ENCODE measurements around the gene AGAP1. TPM values are rescaled to one million over a fixed set of nuclear protein-coding genes. Genes with fewer than 3 reads are reported as not detected.

AGAP1 gene
- total and polyA plus RNA-seq, 4 donors: 36.1 to 79.4 (median 52.6) TPM

- no peak overlapping the region for H3K4me3 ChIP-seq (ENCODE audit: low read depth, low read length)
- no peak overlapping the region for H3K27ac ChIP-seq (ENCODE audit: low read depth, low read length)
- H3K9me3 ChIP-seq (ENCODE audit: control insufficient read depth, insufficient read depth, low read length): no peaks in the 10 kb centered on the region
- H3K4me1 ChIP-seq (ENCODE audit: control insufficient read depth, insufficient read depth, low read length): peaks cover 19% of the 10 kb centered on the region
- DNase-seq (ENCODE audit: low read depth in 4 of 6, low spot score in 6 of 6): peak in 1 of 6 donors; percentile 58
- 45% methylated on average over 29 of the region's 29 CpGs for WGBS (ENCODE audit: insufficient coverage)
- H3K36me3 ChIP-seq (ENCODE audit: control insufficient read depth, insufficient read depth, low read length): peaks cover 31% of the 10 kb centered on the region
- H3K27me3 ChIP-seq (ENCODE audit: control insufficient read depth, insufficient read depth, low read length): no peaks in the 10 kb centered on the region
Observed at GRCh38 chr2:236120141-236120601, 626.3 kb downstream of the AGAP1 start.

- H3K36me3 ChIP-seq (ENCODE audit: control insufficient read depth, insufficient read depth, low read length): peaks cover 33% of the 10 kb centered on the region
- H3K27ac ChIP-seq (ENCODE audit: low read depth, low read length): no peak overlapping the region
- no peaks in the 10 kb centered on the region for H3K27me3 ChIP-seq (ENCODE audit: control insufficient read depth, insufficient read depth, low read length)
- no peak overlapping the region for H3K4me3 ChIP-seq (ENCODE audit: low read depth, low read length)
- H3K9me3 ChIP-seq (ENCODE audit: control insufficient read depth, insufficient read depth, low read length): no peaks in the 10 kb centered on the region
- no peak for DNase-seq (ENCODE audit: low read depth in 4 of 6, low spot score in 6 of 6)
- 72% methylated on average over 4 of the region's 5 CpGs for WGBS (ENCODE audit: insufficient coverage)
- H3K4me1 ChIP-seq (ENCODE audit: control insufficient read depth, insufficient read depth, low read length): peaks cover 16% of the 10 kb centered on the region
Observed at GRCh38 chr2:236120829-236121228, 627.0 kb downstream of the AGAP1 start.

GRCh38 chr2:236121546-236121945 lies 627.7 kb downstream of the AGAP1 start:
- 94% methylated on average over 5 of the region's 7 CpGs for WGBS (ENCODE audit: insufficient coverage)
- H3K27me3 ChIP-seq (ENCODE audit: control insufficient read depth, insufficient read depth, low read length): no peaks in the 10 kb centered on the region
- H3K4me3 ChIP-seq (ENCODE audit: low read depth, low read length): no peak overlapping the region
- DNase-seq (ENCODE audit: low read depth in 4 of 6, low spot score in 6 of 6): no peak
- peaks cover 16% of the 10 kb centered on the region for H3K4me1 ChIP-seq (ENCODE audit: control insufficient read depth, insufficient read depth, low read length)
- no peak overlapping the region for H3K27ac ChIP-seq (ENCODE audit: low read depth, low read length)
- no peaks in the 10 kb centered on the region for H3K9me3 ChIP-seq (ENCODE audit: control insufficient read depth, insufficient read depth, low read length)
- H3K36me3 ChIP-seq (ENCODE audit: control insufficient read depth, insufficient read depth, low read length): peaks cover 33% of the 10 kb centered on the region

GRCh38 chr2:236122236-236122635 lies 628.4 kb downstream of the AGAP1 start:
- Histone ChIP-seq H3K4me1 (ENCODE audit: control insufficient read depth, insufficient read depth, low read length) (peaks cover 16% of the 10 kb centered on the region), H3K36me3 (ENCODE audit: control insufficient read depth, insufficient read depth, low read length) (peaks cover 39% of the 10 kb centered on the region), H3K9me3 (ENCODE audit: control insufficient read depth, insufficient read depth, low read length) (no peaks in the 10 kb centered on the region), H3K4me3 (ENCODE audit: low read depth, low read length) (no peak overlapping the region), H3K27ac (ENCODE audit: low read depth, low read length) (no peak overlapping the region), H3K27me3 (ENCODE audit: control insufficient read depth, insufficient read depth, low read length) (no peaks in the 10 kb centered on the region)
- WGBS (ENCODE audit: insufficient coverage): 71% methylated on average over 1 of the region's 3 CpGs
- DNase-seq (ENCODE audit: low read depth in 4 of 6, low spot score in 6 of 6): no peak

- no peaks in the 10 kb centered on the region for H3K27me3 ChIP-seq (ENCODE audit: control insufficient read depth, insufficient read depth, low read length)
- WGBS (ENCODE audit: insufficient coverage): 92% methylated on average over 19 of the region's 19 CpGs
- no peak overlapping the region for H3K4me3 ChIP-seq (ENCODE audit: low read depth, low read length)
- peaks cover 13% of the 10 kb centered on the region for H3K4me1 ChIP-seq (ENCODE audit: control insufficient read depth, insufficient read depth, low read length)
- H3K36me3 ChIP-seq (ENCODE audit: control insufficient read depth, insufficient read depth, low read length): peaks cover 50% of the 10 kb centered on the region
- DNase-seq (ENCODE audit: low read depth in 4 of 6, low spot score in 6 of 6): no peak
- no peaks in the 10 kb centered on the region for H3K9me3 ChIP-seq (ENCODE audit: control insufficient read depth, insufficient read depth, low read length)
- no peak overlapping the region for H3K27ac ChIP-seq (ENCODE audit: low read depth, low read length)
Observed at GRCh38 chr2:236123716-236124115, 629.9 kb downstream of the AGAP1 start.

GRCh38 chr2:236124182-236124893 lies 630.5 kb downstream of the AGAP1 start:
- peaks cover 50% of the 10 kb centered on the region for H3K36me3 ChIP-seq (ENCODE audit: control insufficient read depth, insufficient read depth, low read length)
- H3K4me3 ChIP-seq (ENCODE audit: low read depth, low read length): no peak overlapping the region
- DNase-seq (ENCODE audit: low read depth in 4 of 6, low spot score in 6 of 6): peak in 1 of 6 donors; percentile 91
- WGBS (ENCODE audit: insufficient coverage): 90% methylated on average over 9 of the region's 30 CpGs
- H3K9me3 ChIP-seq (ENCODE audit: control insufficient read depth, insufficient read depth, low read length): no peaks in the 10 kb centered on the region
- peaks cover 8% of the 10 kb centered on the region for H3K4me1 ChIP-seq (ENCODE audit: control insufficient read depth, insufficient read depth, low read length)
- no peaks in the 10 kb centered on the region for H3K27me3 ChIP-seq (ENCODE audit: control insufficient read depth, insufficient read depth, low read length)
- H3K27ac ChIP-seq (ENCODE audit: low read depth, low read length): no peak overlapping the region

- Histone ChIP-seq H3K4me1 (ENCODE audit: control insufficient read depth, insufficient read depth, low read length) (peaks cover 3% of the 10 kb centered on the region), H3K9me3 (ENCODE audit: control insufficient read depth, insufficient read depth, low read length) (no peaks in the 10 kb centered on the region), H3K36me3 (ENCODE audit: control insufficient read depth, insufficient read depth, low read length) (peaks cover 50% of the 10 kb centered on the region), H3K27me3 (ENCODE audit: control insufficient read depth, insufficient read depth, low read length) (no peaks in the 10 kb centered on the region), H3K4me3 (ENCODE audit: low read depth, low read length) (no peak overlapping the region), H3K27ac (ENCODE audit: low read depth, low read length) (no peak overlapping the region)
- DNase-seq (ENCODE audit: low read depth in 4 of 6, low spot score in 6 of 6): no peak
- WGBS (ENCODE audit: insufficient coverage): 89% methylated on average over 5 of the region's 16 CpGs
Observed at GRCh38 chr2:236125541-236125940, 631.7 kb downstream of the AGAP1 start.

- no peaks in the 10 kb centered on the region for H3K27me3 ChIP-seq (ENCODE audit: control insufficient read depth, insufficient read depth, low read length)
- H3K4me3 ChIP-seq (ENCODE audit: low read depth, low read length): no peak overlapping the region
- no peak for DNase-seq (ENCODE audit: low read depth in 4 of 6, low spot score in 6 of 6)
- H3K36me3 ChIP-seq (ENCODE audit: control insufficient read depth, insufficient read depth, low read length): peaks cover 48% of the 10 kb centered on the region
- H3K27ac ChIP-seq (ENCODE audit: low read depth, low read length): no peak overlapping the region
- H3K9me3 ChIP-seq (ENCODE audit: control insufficient read depth, insufficient read depth, low read length): no peaks in the 10 kb centered on the region
- H3K4me1 ChIP-seq (ENCODE audit: control insufficient read depth, insufficient read depth, low read length): no peaks in the 10 kb centered on the region
- 87% methylated on average over 9 of the region's 11 CpGs for WGBS (ENCODE audit: insufficient coverage)
Observed at GRCh38 chr2:236127010-236127409, 633.2 kb downstream of the AGAP1 start.

- Histone ChIP-seq H3K27me3 (ENCODE audit: control insufficient read depth, insufficient read depth, low read length) (no peaks in the 10 kb centered on the region), H3K4me1 (ENCODE audit: control insufficient read depth, insufficient read depth, low read length) (no peaks in the 10 kb centered on the region), H3K4me3 (ENCODE audit: low read depth, low read length) (no peak overlapping the region), H3K9me3 (ENCODE audit: control insufficient read depth, insufficient read depth, low read length) (no peaks in the 10 kb centered on the region), H3K27ac (ENCODE audit: low read depth, low read length) (no peak overlapping the region), H3K36me3 (ENCODE audit: control insufficient read depth, insufficient read depth, low read length) (peaks cover 52% of the 10 kb centered on the region)
- DNase-seq (ENCODE audit: low read depth in 4 of 6, low spot score in 6 of 6): no peak
- 79% methylated on average over 8 of the region's 17 CpGs for WGBS (ENCODE audit: insufficient coverage)
Observed at GRCh38 chr2:236128321-236128720, 634.5 kb downstream of the AGAP1 start.

- no peak for DNase-seq (ENCODE audit: low read depth in 4 of 6, low spot score in 6 of 6)
- no peaks in the 10 kb centered on the region for H3K4me1 ChIP-seq (ENCODE audit: control insufficient read depth, insufficient read depth, low read length)
- H3K27ac ChIP-seq (ENCODE audit: low read depth, low read length): no peak overlapping the region
- no peaks in the 10 kb centered on the region for H3K27me3 ChIP-seq (ENCODE audit: control insufficient read depth, insufficient read depth, low read length)
- no peaks in the 10 kb centered on the region for H3K9me3 ChIP-seq (ENCODE audit: control insufficient read depth, insufficient read depth, low read length)
- H3K36me3 ChIP-seq (ENCODE audit: control insufficient read depth, insufficient read depth, low read length): peaks cover 47% of the 10 kb centered on the region
- H3K4me3 ChIP-seq (ENCODE audit: low read depth, low read length): no peak overlapping the region
- 97% methylated on average over 3 of the region's 4 CpGs for WGBS (ENCODE audit: insufficient coverage)
Observed at GRCh38 chr2:236129935-236130334, 636.1 kb downstream of the AGAP1 start.

Data from spinal cord (tissue), 10 donors.